Esophagus muscularis mucosa (tissue), 4 donors: Measurements from ENCODE around the gene COG3. TPM values are rescaled to one million over a fixed set of nuclear protein-coding genes. Genes with fewer than 3 reads are reported as not detected.

Source experiments
- DNase-seq: peaks from one replicate; pipeline ENCODE4 v3.0.0-alpha.2; 2017; ENCODE audit errors: extremely low spot score
- H3K27ac ChIP-seq, 4 donors: fragments of 200-600 bp; sonication (generic); replicated peaks in 1 of 4; 1 replicate in 3 of 4; 2 replicates in 1 of 4; pipeline ENCODE4 v1.5.1; 2016 to 2019; ENCODE audit warnings: mild to moderate bottlenecking in 1 of 4
- H3K27me3 ChIP-seq, 4 donors: fragments of 200-600 bp; sonication (generic); one replicate each; pipeline versions ENCODE4 v1.5.1 to v1.6.0; 2016 to 2019
- H3K36me3 ChIP-seq, 4 donors: fragments of 200-600 bp; sonication (generic); one replicate each; pipeline ENCODE4 v1.5.1; 2016 to 2019
- H3K4me1 ChIP-seq, 4 donors: fragments of 200-600 bp; sonication (generic); one replicate each; pipeline ENCODE4 v1.5.1; 2016 to 2019
- H3K4me3 ChIP-seq, 4 donors: fragments of 200-600 bp; sonication (generic); 1 replicate in 2 of 4; 2 replicates in 2 of 4; pipeline ENCODE4 v1.5.1; 2016 to 2019; ENCODE audit warnings: mild to moderate bottlenecking in 4 of 4, moderate library complexity in 1 of 4
- H3K9me3 ChIP-seq, 4 donors: fragments of 200-600 bp; sonication (generic); 1 replicate in 3 of 4; 2 replicates in 1 of 4; pipeline ENCODE4 v1.5.1; 2016 to 2019
- EP300 ChIP-seq: sonication (generic); formaldehyde crosslinking; IDR thresholded peaks from one replicate; pipeline ENCODE4 v1.6.1; 2017; ENCODE audit warnings: antibody characterized with exemption
- POLR2A ChIP-seq: fragments of 450-650 bp; IDR thresholded peaks from one replicate; pipeline ENCODE4 v1.6.1; 2017; ENCODE audit warnings: antibody characterized with exemption, moderate library complexity, mild to moderate bottlenecking, low read depth
- POLR2AphosphoS5 ChIP-seq, 2 donors: sonication (generic); formaldehyde crosslinking; IDR thresholded peaks; one replicate each; pipeline ENCODE4 v1.6.1; 2017; ENCODE audit warnings: antibody characterized with exemption in 2 of 2
- WGBS: methylation state at CpG from one replicate; pipeline ENCODE4 v1.1.5; 2018; 5-methylcytosine and 5-hydroxymethylcytosine counted together
- intact Hi-C: fragments of 100-400 bp; cut with DNase I; formaldehyde crosslinking; loops from one replicate; pipeline ENCODE4 v1.15.1; 2023
- small RNA-seq, 3 donors: library from RNA; depleted of rRNA; stranded (forward); fragments of <200 nt; gene quantifications; one replicate each; pipeline ENCODE3, GENCODE V24; 2016
- total RNA-seq, 4 donors: library from RNA; depleted of rRNA; stranded (reverse); fragments of >200 nt; gene quantifications; one replicate each; pipeline versions ENCODE4 v1.1.0 to v1.2.1, GENCODE V29; 2016
- TF ChIP-seq, protein P1 (sequence below), 3 experiments: fragments of 200-600 bp in 2 of 3; fragments of 450-650 bp in 1 of 3; sonication (generic) in 2 of 3; IDR thresholded peaks; one replicate each; pipeline ENCODE4 v1.5.1; 2017 to 2019; ENCODE audit warnings: antibody characterized with exemption in 3 of 3, mild to moderate bottlenecking in 2 of 3, moderate library complexity in 1 of 3

Gene COG3
- total RNA-seq, 4 donors from 2014 or later: 17.7 to 28.2 (median 21.3) TPM

DNA sequence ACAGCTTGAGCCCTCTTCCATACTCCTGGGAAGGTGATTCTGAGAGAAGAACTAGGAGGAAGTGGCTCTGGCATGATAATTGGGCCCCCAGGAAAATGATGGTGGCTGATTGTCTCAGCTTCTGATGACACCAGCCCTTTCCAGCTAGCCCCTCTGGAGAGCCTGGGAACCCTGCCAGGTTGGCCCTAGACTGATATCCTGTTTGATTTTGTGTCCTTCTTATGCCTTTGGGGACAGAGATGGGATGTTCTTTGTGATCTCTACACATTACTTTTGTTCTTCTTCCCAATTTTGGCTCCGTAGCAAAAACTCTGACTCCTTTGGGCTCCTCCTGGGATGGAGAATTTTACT, 111.1 kb downstream of the COG3 start:
- WGBS: 62% methylated on average over 1 of the region's 1 CpG
- H3K4me1 ChIP-seq: no peaks in the 10 kb centered on the region
- no peak overlapping the region for H3K4me3 ChIP-seq
- TF ChIP-seq POLR2AphosphoS5 (IDR thresholded peaks at IDR 0.05) (no peak), EP300 (no peak), POLR2A (no peak)
- TF ChIP-seq, protein P1, sequence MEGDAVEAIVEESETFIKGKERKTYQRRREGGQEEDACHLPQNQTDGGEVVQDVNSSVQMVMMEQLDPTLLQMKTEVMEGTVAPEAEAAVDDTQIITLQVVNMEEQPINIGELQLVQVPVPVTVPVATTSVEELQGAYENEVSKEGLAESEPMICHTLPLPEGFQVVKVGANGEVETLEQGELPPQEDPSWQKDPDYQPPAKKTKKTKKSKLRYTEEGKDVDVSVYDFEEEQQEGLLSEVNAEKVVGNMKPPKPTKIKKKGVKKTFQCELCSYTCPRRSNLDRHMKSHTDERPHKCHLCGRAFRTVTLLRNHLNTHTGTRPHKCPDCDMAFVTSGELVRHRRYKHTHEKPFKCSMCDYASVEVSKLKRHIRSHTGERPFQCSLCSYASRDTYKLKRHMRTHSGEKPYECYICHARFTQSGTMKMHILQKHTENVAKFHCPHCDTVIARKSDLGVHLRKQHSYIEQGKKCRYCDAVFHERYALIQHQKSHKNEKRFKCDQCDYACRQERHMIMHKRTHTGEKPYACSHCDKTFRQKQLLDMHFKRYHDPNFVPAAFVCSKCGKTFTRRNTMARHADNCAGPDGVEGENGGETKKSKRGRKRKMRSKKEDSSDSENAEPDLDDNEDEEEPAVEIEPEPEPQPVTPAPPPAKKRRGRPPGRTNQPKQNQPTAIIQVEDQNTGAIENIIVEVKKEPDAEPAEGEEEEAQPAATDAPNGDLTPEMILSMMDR (IDR thresholded peaks at IDR 0.05): no peak
- no peak for DNase-seq
- no peak overlapping the region for H3K27ac ChIP-seq
- H3K27me3 ChIP-seq: peaks cover 0 to 15% (median 0%) of the 10 kb centered on the region in 4 donors
- H3K9me3 ChIP-seq: no peaks in the 10 kb centered on the region
- intact Hi-C loops: no loop called here
- no peaks in the 10 kb centered on the region for H3K36me3 ChIP-seq

DNA sequence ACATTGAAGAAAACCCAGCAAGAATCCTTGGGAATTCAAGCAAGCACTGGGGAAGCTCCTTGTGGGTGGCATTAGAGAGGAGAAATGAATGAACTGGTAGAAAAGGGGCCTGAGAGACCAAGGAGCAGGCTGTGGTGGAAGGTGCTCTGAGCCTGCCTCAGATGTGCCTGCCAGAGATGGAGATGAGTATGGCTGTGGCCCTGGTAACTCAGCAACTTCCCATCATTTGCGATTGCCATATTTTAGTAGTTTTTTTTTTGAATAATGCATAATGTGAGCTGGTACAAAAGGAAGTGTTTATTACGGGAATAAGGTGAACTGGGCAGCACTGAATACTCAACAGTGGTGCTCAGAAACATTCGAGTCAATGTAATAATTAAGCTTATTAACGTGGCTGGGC, 111.7 kb downstream of the COG3 start:
- intact Hi-C loops: no loop called here
- Histone ChIP-seq H3K27me3 (peaks cover 0 to 10% (median 0%) of the 10 kb centered on the region in 4 donors), H3K27ac (no peak overlapping the region), H3K4me1 (no peaks in the 10 kb centered on the region), H3K36me3 (no peaks in the 10 kb centered on the region), H3K9me3 (no peaks in the 10 kb centered on the region), H3K4me3 (no peak overlapping the region)
- DNase-seq: no peak
- 80% methylated on average over 4 of the region's 4 CpGs for WGBS
- TF ChIP-seq POLR2A (no peak), POLR2AphosphoS5 (IDR thresholded peaks at IDR 0.05) (no peak)
- TF ChIP-seq, protein P1 (IDR thresholded peaks at IDR 0.05): no peak

DNA sequence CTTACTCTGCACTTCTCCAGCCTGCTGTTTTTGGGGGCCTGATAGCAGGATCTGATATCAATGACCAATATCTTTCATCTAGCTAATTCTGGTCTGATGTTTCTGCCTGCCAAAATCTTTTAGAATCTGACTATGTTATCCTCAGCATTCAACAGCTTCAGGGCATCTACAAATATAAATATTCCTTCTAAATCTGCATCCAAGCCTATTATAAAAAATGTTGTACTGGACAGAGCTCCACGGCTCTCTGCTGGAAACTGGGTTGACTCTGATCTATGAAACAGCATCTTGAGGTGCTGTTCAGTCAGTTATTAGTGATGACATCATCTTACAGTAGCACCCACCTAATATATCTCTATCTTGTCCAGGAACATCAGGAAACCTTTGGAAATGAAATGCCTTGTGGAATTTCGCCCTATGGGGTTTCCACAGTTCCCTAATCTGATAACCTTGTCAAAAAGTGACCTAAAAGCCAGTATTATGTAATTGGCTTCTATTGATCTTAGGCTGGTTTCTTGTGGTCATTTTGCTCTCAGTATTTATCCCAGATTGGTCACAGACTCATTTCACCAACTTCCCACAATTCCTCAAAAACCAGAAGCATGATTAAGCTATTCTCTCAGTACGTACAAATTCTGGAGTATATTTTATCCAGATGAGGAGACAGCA, 117.8 kb downstream of the COG3 start:
- Histone ChIP-seq H3K4me1 (no peaks in the 10 kb centered on the region), H3K4me3 (no peak overlapping the region), H3K36me3 (no peaks in the 10 kb centered on the region), H3K9me3 (no peaks in the 10 kb centered on the region), H3K27me3 (no peaks in the 10 kb centered on the region), H3K27ac (no peak overlapping the region)
- intact Hi-C loops: no loop called here
- 55% methylated on average over 3 of the region's 3 CpGs for WGBS
- no peak for TF ChIP-seq EP300
- TF ChIP-seq POLR2AphosphoS5 (IDR thresholded peaks at IDR 0.05): no peak
- TF ChIP-seq, protein P1 (IDR thresholded peaks at IDR 0.05): no peak
- no peak for TF ChIP-seq POLR2A
- no peak for DNase-seq

DNA sequence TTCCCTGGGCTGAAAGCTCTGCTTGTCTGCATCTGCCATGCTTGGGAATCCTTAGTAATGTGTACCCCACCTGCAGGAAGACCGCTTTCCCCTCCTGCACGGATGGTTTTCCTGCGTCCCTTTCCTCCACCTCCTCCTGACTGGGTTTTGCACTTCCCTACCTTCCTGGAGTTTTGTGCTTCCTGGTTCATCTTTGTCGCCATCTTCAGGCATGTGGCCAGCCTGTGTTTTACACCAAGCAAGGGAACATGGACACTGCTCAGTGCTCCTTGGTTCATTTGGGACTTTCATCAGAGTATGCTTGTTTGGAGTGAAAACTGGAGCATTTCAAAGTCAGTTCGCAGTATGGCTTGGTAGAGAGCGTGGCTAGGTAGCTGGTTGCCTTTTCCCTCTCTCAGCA, 120.1 kb downstream of the COG3 start:
- H3K36me3 ChIP-seq: no peaks in the 10 kb centered on the region
- WGBS: 87% methylated on average over 6 of the region's 6 CpGs
- H3K4me1 ChIP-seq: no peaks in the 10 kb centered on the region
- no peak overlapping the region for H3K27ac ChIP-seq
- H3K4me3 ChIP-seq: no peak overlapping the region
- H3K9me3 ChIP-seq: no peaks in the 10 kb centered on the region
- DNase-seq: no peak
- TF ChIP-seq POLR2AphosphoS5 (IDR thresholded peaks at IDR 0.05) (no peak), EP300 (no peak), POLR2A (no peak)
- TF ChIP-seq, protein P1 (IDR thresholded peaks at IDR 0.05): no peak
- no peaks in the 10 kb centered on the region for H3K27me3 ChIP-seq
- intact Hi-C loops: no loop called here

Small RNAs within 50 kb of the gene (small RNA-seq; reads per million reads assigned to genes)
- gene RNA5SP27 (0 reads per million in 3 donors), gene TIMM9P3 (0 reads per million in 3 donors)

Other genes starting within 250 kb of the COG3 start
- gene TPT1, start 123.8 kb upstream of the COG3 start, total RNA-seq: 1,000 to 10,000 TPM; 1,985 to 5,244 (median 2,921) TPM
- 10 to 100 TPM in 3 of 4 donors, 1 to 10 TPM in 1; 8.8 to 13.4 (median 10.3) TPM for gene SLC25A30, start 46.6 kb upstream of the COG3 start, total RNA-seq
- gene ERICH6B, start 150.8 kb downstream of the COG3 start, total RNA-seq: not detected
- not detected for gene CBY2, start 237.4 kb downstream of the COG3 start, total RNA-seq